NT2/D1 (cell line): ENCODE measurements around the gene MORN1.
"Not testable (repeated sequence)": the region's sequence is repeated elsewhere in the genome, so short reads cannot be mapped to it uniquely, and the experiment has no call there.

Source experiments
- DNase-seq: peaks from one replicate; pipeline ENCODE4 v3.0.0-alpha.2; 2011; ENCODE audit warnings: low read depth, low spot score
- H3K27me3 ChIP-seq: 2 replicates; pipeline ENCODE4 v1.6.0; 2011; ENCODE audit warnings: mild to moderate bottlenecking; ENCODE audit not compliant: insufficient read length, insufficient read depth
- H3K36me3 ChIP-seq: 2 replicates; pipeline ENCODE4 v1.6.1; 2011; ENCODE audit warnings: mild to moderate bottlenecking, low read length, mixed read lengths; ENCODE audit not compliant: insufficient read depth, insufficient read length
- H3K4me1 ChIP-seq: 2 replicates; pipeline ENCODE4 v1.5.1; 2011; ENCODE audit not compliant: insufficient read depth, insufficient read length
- H3K4me3 ChIP-seq: 2 replicates; pipeline ENCODE4 v1.5.1; 2011; ENCODE audit warnings: low read depth; ENCODE audit not compliant: insufficient read length
- H3K9ac ChIP-seq: 2 replicates; pipeline ENCODE4 v1.6.0; 2011; ENCODE audit warnings: low read depth; ENCODE audit not compliant: insufficient read length
- H3K9me3 ChIP-seq: 2 replicates; pipeline ENCODE4 v1.5.1; 2011; ENCODE audit warnings: mild to moderate bottlenecking, low read length; ENCODE audit not compliant: insufficient read depth
- SUZ12 ChIP-seq: IDR thresholded peaks from 2 replicates; pipeline ENCODE4 v1.6.1; 2011; ENCODE audit not compliant: insufficient read length, insufficient read depth; ENCODE audit errors: extremely low read depth
- YY1 ChIP-seq: IDR thresholded peaks from 2 replicates; pipeline ENCODE4 v1.6.1; 2011; ENCODE audit not compliant: insufficient read length, insufficient read depth
- ZNF274 ChIP-seq: IDR thresholded peaks from 2 replicates; pipeline ENCODE4 v1.6.1; 2011; ENCODE audit warnings: mild to moderate bottlenecking, low read depth, low read length

The MORN1 gene

DNA sequence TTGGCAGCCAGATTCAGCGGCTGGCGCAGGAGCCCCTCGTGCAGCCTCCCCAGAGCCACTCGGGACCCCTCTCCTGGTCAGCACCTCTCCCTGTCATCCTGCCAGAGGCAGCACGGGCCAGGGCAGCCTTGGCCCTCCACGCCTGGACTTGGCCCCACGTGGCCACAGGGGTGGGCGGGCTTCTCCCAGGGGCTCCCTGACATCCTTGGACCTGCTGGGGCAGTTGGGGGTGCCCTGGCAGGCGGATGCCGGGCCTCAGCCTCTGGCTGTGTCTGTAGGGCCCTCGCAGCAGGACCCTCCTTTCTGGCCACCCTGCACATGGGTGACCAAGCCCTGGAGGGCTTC lies 60.2 kb downstream of the MORN1 start:
- TF ChIP-seq ZNF274 (no peak), SUZ12 (no peak), YY1 (no peak)
- Histone ChIP-seq H3K4me3 (no peak overlapping the region), H3K36me3 (no peaks in the 10 kb centered on the region), H3K4me1 (no peaks in the 10 kb centered on the region), H3K27me3 (no peaks in the 10 kb centered on the region), H3K9ac (no peak overlapping the region), H3K9me3 (no peaks in the 10 kb centered on the region)
- DNase-seq, result no peak

GRCh38 chr1:2330519-2331199 lies 60.7 kb downstream of the MORN1 start:
- H3K27me3 ChIP-seq, result no peaks in the 10 kb centered on the region
- no peak for DNase-seq
- no peak for TF ChIP-seq SUZ12
- no peak for TF ChIP-seq YY1
- TF ChIP-seq ZNF274, result no peak
- H3K36me3 ChIP-seq, result no peaks in the 10 kb centered on the region
- H3K4me3 ChIP-seq, result no peak overlapping the region
- no peaks in the 10 kb centered on the region for H3K9me3 ChIP-seq
- H3K9ac ChIP-seq, result no peak overlapping the region
- no peaks in the 10 kb centered on the region for H3K4me1 ChIP-seq

- TF ChIP-seq ZNF274, result no peak
- no peak for TF ChIP-seq YY1
- TF ChIP-seq SUZ12, result no peak
- Histone ChIP-seq H3K36me3 (no peaks in the 10 kb centered on the region), H3K4me1 (no peaks in the 10 kb centered on the region), H3K4me3 (no peak overlapping the region), H3K9me3 (no peaks in the 10 kb centered on the region), H3K9ac (no peak overlapping the region), H3K27me3 (peaks cover 6% of the 10 kb centered on the region)
- no peak for DNase-seq
These were observed 61.3 kb downstream of the MORN1 start for GRCh38 chr1:2330035-2330434.

DNA sequence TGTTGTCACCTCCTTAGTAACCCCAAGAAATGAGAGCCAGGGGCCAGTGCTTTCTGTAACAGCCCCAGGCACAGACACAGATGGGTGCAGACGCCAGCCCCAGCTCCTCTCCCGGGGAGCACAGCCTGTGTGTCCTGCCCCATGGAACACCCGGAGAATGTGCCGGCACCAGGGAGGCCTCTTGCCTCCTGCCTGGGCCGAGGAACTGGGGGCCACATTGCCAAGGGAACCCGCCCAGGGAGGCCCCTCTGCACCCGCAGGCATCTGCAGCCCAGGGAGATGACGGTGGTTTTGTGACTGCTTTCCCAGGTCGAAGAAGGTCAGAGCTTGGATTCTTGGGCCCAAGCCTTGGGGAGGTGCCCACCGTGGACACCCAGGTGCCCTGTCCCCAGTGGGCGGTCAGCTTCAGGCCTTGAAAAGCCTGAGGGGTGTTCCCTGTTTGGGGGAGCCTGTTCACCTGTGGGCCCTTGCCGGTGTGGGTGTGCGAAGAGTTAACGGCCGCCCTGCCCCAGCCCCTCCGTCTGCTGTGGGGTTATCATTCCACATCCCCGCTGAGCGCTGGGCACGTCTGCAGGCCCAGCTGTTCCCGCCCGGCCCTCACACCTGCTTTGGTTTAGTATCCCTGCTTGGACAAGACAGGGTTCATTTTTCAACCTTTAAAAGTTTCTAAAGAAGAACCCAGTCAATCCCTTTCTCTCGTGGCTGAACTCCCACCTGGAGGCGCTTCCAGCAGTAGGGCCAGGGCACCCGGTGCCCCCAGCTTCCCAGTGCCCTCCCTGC lies 62.5 kb downstream of the MORN1 start:
- Histone ChIP-seq H3K9ac (no peak overlapping the region), H3K27me3 (peaks cover 18% of the 10 kb centered on the region), H3K4me3 (no peak overlapping the region), H3K36me3 (no peaks in the 10 kb centered on the region), H3K9me3 (no peaks in the 10 kb centered on the region), H3K4me1 (no peaks in the 10 kb centered on the region)
- TF ChIP-seq SUZ12 (no peak), ZNF274 (no peak), YY1 (no peak)
- no peak for DNase-seq

GRCh38 chr1:2327841-2328240 lies 63.5 kb downstream of the MORN1 start:
- Histone ChIP-seq H3K9ac (no peak overlapping the region), H3K9me3 (no peaks in the 10 kb centered on the region), H3K36me3 (no peaks in the 10 kb centered on the region), H3K4me1 (peaks cover 3% of the 10 kb centered on the region), H3K27me3 (peaks cover 22% of the 10 kb centered on the region), H3K4me3 (no peak overlapping the region)
- TF ChIP-seq SUZ12, result no peak
- no peak for TF ChIP-seq YY1
- no peak for TF ChIP-seq ZNF274
- DNase-seq, result no peak

DNA sequence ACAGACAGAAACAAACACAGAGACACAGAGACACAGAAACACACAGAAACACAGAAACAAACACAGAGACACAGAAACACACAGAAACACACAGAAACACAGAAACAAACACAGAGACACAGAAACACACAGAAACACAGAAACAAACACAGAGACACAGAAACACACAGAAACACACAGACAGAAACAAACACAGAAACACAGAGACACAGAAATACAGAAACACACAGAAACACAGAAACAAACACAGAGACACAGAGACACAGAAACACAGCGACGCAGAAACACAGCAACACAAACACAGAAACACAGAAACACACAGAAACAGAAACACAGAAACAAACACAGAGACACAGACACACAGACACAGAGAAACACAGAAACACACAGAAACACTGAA lies 64.2 kb downstream of the MORN1 start:
- not testable (repeated sequence) for H3K36me3 ChIP-seq, DNase-seq, H3K9ac ChIP-seq, H3K4me1 ChIP-seq, H3K4me3 ChIP-seq, H3K9me3 ChIP-seq
- peaks cover 22% of the 10 kb centered on the region for H3K27me3 ChIP-seq

DNA sequence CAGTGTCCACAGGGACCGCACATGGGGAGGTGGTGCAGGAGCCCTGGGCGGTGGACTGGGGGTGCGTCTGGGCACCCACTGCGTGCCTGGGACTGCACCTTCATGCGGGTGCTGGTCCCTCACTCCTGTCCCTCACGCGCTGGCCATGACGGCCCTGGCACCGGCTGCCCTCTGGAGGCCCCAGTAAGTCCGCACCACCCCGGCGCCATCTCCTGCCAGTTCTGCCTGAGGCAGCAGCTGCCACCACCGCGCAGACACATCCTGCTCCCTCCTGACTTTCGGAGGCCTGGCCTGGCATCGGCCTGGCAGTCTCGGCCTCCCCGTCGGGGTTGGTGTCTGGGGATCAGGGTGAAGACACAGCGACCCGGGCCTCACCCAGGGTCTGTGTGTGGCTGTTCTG lies 64.8 kb downstream of the MORN1 start:
- H3K4me1 ChIP-seq, result peaks cover 7% of the 10 kb centered on the region
- no peak for DNase-seq
- peaks cover 22% of the 10 kb centered on the region for H3K27me3 ChIP-seq
- H3K4me3 ChIP-seq, result no peak overlapping the region
- H3K9ac ChIP-seq, result no peak overlapping the region
- no peaks in the 10 kb centered on the region for H3K9me3 ChIP-seq
- no peak for TF ChIP-seq SUZ12
- no peaks in the 10 kb centered on the region for H3K36me3 ChIP-seq
